GM19463 (cell line): ENCODE data around the gene GMEB2.

Source experiments
- ATAC-seq: cut with Tn5 transposase; IDR thresholded peaks from one replicate; pipeline ENCODE4 v1.9.1; 2021; ENCODE audit warnings: mild to moderate bottlenecking, moderate library complexity; ENCODE audit not compliant: unreplicated experiment

Gene GMEB2

DNA sequence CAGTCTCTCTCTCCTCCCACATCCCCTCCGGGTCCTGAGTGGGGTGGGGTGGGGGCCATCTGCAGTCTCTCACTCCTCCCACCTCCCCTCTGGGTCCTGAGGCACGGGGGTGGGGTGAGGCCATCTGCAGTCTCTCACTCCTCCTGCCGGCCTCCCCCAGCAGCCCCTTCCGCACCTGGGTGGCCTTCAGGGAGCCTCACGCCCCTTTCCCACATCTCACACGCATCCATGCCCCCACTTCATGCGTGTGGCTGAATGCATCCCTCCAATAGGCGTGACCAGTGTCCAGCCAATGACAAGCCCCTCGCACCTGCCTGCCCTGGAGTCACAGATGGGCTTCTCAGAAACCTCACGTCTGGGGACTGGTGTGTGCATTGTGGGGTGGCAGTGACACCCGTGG is 78.4 kb downstream of the GMEB2 start:
- ATAC-seq = no peak

DNA sequence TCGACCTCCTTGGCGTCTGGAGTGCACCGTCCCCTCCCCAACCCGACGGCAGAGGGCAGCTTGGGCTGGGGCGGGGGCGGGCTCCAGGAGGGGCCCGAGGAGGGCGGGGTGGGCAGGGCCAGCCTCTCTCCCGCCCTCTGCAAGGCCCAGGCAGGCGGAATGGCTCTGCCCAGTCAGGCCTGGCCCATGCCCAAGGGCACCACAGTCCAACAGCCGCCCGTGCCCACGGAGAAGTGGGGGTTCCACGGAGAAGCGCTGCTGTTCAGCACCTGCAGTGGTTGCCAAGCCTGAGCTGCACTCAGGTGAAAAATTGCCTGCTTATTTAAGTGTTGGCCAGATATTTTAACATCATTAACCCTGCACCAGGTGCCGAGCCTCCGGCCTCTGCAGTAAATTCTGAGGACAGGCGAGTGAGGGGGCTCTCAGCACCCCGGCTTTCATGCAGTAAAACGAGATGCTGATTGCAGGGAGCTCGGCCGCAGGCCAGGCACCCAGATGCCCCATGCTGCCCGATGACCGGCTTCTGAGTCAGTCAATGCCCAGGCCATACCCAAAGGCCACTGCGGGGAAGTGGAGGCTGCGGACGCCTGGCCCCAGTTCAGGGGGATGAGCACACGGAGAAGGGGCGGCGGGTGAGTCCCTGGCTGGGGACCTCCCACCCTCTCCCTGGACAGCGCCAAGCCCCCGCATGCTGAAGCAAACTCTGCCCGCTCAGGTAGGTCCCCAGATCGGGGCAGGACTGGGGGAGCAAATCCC is 79.0 kb downstream of the GMEB2 start, which contains the start of gene SRMS:
SRMS (minus strand) TSS at position 25 of the 756 bp plus-strand sequence. CDS start 286 bp downstream, outside the sequence.
- no peak for ATAC-seq

DNA sequence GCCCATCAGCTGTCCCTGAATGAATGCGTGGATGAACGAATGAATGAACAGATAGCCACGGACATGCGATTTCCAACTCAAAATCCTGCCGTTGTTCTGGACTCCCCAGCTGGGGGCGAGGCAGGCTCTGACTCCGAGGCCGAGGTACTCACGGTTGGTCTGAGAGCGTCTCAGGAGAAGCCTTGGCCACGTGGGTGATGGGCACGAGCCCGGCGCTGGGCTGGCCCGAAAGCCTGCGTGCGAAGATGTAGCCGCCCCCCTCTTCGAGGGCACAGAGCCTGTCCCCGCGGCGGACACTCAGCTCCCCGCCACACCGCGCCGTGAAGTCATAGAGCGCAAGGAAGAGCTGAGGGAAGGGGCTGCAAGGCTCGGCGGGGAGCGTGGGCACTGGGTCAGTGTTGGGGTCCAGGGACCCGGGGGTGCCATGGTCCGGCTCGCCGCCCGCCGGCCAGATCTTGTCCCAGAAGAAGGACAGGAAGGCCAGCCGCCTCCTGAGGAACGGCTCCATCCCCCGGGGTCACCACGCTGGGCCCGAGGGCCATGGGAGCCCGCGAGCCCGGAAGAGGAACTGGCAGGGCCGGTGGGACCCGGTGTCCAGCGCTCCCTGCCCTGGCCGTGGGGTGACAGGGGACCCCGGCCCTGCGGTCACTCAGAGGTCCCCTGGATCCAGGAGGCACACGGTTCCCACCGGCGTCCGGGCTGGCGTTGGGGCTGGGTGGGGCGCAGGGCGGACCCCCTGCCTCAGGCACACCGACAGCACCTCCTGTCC is 79.8 kb downstream of the GMEB2 start:
- ATAC-seq = no peak

DNA sequence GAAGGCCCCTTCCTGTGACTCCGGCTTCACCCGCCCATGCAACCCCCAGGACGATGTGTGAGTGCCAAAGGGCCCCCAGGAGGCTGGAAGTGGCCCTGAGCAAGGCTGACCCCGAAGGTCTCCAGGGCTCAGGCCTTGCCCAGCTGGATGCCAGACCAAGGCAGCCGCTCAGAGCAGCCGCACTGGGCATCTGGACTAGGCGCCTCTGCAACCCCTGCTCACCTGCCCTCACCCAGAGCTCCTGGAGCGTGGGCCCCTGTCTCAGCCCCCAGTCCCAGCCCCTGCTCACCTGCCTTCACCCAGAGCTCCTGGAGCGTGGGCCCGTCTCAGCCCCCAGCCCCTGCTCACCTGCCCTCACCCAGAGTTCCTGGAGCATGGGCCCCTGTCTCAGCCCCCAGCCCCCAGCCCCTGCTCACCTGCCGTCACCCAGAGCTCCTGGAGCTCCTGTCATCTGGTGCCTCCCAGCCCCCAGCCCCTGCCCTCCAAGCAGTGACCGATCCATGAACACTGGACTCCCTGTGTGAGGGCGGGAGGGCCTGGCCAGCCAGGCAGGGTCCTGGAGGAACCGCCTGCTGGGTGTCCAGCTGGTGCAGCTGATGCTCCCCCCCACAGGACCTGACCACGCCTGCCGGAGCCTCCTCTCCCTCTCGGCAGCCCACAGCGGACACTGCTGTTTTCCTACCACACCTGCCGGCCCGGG is 80.5 kb downstream of the GMEB2 start:
- ATAC-seq = no peak

DNA sequence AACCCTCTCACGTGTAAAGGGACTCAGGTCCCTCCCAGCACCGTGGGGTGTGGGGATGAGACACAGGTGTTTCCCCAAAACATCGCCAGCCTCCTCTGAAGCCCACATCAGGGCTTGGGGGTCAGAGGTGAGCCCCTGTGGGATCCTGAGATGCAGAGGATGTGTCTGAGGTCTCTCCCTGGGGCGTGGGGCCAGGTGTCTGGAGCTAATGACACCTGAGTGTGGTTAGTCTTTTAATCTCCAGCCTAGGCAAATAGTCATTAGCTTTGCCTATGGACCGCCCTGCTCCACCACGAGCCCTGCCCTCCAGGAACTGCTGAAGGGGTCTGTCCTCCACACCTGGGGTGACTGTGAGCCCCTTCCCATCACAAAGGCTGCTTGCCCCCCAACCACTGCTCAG is 81.1 kb downstream of the GMEB2 start:
- no peak for ATAC-seq

DNA sequence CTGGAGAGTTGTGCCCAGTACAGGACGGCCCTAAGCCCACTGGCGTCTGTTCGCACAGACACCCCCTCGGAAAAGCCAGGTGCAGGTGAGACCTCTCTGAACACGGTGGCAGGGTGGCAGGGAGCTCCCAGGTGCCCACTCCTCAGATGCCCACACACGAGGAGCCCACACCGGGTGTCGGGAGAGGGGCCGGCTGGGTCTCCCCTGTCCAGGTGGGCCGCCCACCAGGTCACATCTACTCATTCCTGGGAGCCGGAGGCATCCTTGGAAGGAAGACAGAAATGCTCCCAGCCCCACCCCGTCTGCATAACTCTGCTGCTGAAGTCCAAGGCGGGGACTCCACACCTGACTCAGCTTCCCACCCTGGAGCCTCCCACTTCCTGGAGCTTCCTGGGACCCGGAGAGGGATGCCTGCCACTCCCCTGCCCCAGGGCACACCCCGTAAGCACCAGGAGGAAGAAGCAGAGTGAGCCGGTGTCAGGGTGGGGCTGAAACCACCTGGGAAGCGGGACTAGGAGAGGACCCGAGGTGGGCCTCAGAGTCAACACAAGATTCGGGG is 81.9 kb downstream of the GMEB2 start:
- no peak for ATAC-seq

DNA sequence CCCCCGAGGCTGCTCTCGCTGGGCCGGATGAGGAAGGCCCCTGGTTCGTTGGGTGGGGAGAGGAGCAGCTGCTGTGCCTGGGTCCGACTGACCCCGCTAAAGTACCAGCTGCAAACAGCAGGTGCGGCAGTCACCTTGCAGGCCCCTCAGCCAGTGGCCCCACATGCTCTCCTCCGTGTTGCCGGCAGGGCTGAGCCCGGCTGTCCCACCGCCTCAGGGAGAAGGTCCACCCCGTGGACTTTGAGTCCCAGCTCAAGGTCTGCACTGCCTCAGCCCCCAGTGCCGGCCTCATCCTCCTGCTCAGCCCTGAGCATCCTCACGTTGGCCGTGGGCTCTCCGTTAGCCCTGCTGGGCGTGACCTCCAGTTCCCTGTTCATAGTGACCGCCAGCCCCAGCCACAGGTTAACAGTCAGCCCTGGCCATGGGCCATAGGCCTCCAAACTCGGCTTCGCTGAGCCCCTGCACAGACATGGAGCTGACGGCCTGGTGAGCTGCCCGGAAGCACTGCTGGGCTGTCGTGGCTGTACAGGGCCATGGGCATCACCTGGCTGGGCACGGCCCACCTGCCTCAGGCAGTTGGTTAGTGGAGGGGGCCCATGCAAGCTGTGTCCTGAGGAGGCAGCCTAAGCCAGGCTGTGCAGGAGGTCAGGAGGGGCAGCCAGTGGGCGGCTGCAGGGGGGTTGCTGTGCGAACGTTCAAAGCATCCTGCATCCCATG is 82.5 kb downstream of the GMEB2 start:
- ATAC-seq = no peak

DNA sequence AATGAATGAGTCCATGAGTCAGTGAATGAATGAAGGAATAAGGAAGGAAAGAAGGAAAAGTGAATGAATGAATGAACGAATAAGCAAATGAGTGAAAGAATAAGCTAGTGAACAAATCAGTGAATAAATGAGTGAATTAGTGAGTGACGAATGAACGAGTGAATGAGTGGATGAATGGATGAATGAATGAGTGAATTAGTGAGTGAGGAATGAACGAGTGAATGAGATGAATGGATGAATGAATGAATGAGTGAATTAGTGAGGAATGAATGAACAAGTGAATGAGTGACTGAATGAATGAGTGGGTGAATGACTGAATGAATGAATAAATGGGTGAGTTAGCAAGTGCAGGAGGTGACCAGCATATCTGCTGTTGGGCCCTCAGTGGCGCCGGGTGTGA is 83.2 kb downstream of the GMEB2 start:
- no peak for ATAC-seq

DNA sequence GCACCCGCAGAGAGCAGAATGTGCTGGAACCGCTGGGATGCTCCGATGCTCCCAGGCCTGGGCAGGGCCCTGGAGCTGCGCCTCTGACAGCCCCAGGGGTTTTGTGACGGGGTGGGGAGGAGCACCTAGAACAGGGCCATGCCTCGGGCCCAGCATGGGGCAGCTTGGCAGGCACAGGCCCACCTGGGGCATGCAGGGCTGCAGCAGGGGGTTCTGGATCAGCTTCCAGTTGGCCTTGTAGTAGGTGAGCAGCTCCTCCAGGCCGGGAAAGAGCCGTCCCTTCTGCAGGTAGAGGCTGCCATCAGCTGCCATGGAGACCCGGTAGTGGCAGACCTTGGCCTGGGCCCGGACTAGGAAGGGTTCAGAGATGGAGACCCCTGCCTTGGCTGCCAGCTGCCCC is 83.8 kb downstream of the GMEB2 start:
- ATAC-seq = no peak

DNA sequence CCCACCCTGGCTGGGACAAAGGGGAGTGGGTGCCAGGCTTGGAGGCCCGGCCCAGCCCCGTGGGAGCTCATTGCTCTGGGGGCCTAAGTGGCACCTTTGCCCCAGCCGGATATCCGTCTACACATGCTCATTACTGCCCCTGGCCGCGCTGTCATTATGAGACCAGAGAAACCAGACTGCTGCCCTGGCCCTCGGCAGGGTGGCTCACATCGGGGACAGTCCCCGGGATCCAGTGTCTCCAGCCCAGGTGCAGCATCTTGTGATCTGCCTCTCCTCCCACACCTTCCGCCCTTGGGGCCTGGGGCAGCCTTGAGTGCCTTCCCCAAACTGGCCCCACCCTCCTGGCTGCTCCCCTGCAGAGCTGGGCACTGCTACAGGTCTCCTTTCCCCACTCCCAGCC is 84.2 kb downstream of the GMEB2 start:
- peak; percentile 40 for ATAC-seq

DNA sequence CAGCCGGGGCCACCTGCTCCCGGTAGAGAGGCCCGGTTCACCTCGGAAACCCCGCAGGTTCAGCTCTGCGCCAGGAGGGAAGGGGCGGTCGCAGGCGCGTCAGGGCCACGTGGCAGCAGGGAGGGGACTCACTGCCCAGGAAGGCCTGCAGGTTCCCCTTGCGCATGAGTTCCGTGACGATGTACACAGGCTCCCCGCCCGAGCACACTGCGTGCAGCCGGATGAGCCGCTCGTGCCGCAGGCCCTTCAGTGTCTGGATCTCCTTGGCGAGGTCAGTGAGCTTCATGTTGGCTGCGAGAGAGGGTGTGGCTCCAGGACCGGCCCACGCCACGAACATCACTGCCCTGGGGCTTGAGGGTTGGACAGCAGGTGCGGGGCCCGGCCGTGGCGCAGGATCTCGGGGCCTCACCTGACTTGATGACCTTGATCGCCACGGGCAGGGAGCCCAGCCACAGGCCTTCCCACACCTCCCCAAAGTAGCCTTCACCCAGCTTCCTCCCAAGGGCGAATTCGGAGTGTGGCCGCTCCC is 84.8 kb downstream of the GMEB2 start:
- no peak for ATAC-seq

DNA sequence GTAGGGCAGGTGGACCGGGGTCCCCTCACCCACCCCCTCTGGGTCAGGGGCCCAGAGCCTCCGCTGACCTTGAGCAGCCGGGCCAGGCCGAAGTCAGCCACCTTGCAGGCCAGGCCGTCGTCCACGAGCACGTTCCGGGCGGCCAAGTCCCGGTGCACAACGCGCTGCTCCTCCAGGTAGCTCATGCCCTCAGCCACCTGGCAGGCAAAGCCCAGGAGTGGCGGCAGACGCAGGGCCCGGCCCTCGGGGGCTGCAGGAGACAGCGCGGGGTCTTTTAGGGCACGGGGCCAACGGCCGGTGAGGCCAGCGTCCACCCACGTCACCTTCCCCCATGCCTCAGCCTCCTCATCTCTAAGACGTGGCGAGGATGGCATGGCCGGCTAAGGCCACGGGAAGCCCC is 85.5 kb downstream of the GMEB2 start:
- no peak for ATAC-seq

DNA sequence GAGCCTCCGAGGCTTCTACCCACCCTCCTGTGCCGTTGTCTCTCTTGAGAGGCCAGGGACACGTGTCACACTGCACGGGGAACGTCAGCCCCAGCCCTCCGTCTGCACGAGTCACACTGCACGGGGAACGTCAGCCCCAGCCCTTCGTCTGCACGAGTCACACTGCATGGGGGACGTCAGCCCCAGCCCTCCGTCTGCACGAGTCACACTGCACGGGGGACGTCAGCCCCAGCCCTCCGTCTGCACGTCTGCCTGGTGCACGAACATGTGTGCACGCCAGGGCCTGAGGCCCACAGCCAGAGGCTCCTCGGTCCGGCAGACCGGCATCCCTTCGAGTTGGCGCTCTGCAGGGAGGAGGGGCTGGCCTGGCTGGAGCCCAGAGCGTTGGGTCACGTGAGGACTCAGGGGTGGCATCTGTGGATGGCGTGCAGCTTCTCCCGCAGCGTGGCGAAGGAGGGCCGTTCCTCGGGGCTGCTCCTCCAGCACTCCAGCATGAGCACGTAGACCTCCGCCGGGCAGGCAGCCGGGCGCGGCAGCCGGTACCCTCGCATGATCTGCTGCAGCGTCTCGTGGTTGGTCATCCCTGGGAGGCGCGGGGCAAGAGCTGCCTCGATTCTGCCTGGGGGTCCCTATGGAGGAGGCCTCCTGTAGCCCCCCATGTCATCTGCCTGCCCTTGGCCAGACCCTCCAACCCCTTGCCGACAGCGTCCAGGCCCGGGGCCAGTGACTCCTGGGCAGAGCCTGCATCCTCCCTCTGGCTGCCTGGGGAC is 86.3 kb downstream of the GMEB2 start:
- no peak for ATAC-seq

DNA sequence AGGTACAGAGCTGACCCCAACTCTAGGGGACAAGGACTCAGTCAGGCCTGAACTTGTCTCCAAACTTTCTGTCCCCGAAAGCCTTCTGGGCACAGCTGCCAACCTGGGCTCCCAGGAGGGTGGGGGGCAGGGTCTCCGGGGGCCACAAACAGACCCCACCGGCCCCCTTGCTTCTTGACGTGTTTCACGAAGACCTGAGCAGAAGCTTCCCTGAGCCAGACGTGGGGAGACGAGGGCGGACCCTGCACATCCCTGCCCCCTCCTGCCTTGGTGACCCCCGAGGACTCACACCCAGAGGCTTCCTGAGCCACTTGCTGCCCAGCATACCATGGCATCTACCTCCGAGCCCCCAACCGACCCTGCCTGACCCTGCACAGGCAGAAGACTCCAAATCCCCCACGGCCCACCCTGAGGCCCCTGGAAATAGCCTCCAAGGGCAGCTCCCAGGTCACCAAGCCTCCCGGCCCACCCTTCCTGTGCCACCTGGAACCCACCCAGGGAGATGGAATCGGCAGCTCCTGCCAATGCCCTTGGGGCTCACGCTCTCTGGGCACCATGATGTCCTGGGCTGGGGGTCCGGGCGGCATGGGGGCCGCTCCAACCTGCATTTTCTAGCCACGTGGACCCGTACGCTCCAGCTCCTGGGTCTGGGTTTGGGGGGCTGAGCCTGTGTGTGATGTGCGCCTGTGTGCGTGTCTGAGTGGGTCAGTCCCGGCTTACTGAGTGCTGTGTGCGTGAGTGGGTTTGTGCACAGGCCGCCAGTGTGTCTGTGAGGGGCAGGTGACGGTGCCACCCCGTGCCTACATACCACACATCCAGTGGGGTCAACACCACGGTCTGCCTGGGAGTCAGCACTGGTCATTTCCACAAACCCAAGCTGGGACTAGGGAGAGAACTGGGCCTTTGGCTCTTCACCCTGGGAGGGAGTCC is 87.2 kb downstream of the GMEB2 start:
- ATAC-seq = no peak

DNA sequence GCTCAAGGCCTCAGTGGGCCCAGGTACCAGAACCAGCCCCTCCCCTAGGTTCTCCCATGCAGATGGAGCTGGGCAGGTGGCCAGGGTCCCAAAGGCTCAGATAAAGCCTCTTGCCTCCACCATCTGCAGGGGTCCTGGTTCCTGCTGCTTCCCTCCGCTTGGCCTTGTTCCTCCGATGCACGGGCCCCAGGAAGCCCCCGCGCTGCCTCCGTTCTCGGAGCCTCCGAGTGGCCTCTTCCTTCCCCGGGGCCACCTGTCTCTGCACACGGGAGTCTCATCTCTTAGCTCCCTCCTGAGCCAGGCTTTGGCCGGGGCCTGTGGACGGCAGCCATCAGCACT is 87.8 kb downstream of the GMEB2 start:
- ATAC-seq = no peak

DNA sequence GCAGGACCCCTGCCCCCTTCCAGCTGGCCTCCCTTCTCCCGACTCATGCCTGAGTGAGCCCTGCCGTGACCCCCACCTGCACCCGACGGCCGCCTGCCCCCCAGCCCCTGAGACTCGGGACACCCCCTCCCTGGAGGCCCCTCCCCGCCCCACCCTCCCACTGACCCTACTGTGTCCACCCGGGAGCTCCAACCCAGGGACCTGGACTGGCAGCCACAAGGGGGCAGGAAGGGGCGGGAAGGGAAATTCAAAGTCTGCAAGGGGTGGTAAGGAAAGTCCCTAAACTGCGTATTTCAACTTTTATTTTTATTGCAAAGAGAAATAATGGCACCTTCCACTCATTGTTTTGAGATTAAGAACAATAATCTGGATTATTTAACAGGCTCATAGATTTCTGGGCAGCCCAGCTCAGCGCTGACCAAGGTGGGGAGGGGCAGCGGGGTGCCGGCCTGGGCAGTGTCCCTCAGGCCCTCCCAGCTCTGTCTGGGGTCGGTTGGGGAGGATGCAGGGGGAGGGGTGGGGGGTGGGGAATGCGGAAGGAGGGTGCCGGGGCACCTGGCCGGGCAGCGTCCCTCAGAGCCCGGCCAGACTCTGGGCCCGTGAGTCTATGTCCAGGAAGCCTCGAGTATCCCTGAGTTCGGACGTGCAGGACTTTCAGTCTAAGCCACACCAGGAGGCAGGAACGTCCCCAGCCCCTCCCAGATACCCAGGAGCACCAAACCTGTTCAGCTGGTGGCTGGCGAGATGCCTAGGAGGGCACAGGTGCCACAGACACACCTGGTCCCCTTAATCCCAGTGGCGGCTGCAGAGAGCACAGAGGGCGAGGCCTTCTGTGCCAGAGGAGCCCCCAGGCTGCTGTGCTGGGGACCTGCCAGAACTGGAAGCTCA is 88.5 kb downstream of the GMEB2 start:
- no peak for ATAC-seq
